HepG2 (cell line): ENCODE measurements around the gene CAPZA2. TPM values are rescaled to one million over a fixed set of nuclear protein-coding genes. Genes with fewer than 3 reads are reported as not detected.
A peak's percentile ranks its signal among the peaks of the same experiment; 100 is the strongest.

Experiments used
- ASH2L ChIP-seq: fragments of 300-600, 200-600 bp; sonication (generic); IDR thresholded peaks from 2 replicates; pipeline ENCODE4 v1.7.0; 2017; ENCODE audit warnings: low read depth, mild to moderate bottlenecking, moderate library complexity, mixed read lengths, low read length; ENCODE audit not compliant: insufficient read length
- HHEX ChIP-seq: IDR thresholded peaks from 2 replicates; pipeline ENCODE4 v1.6.1; 2016; ENCODE audit warnings: control low read depth
- HOXA9 ChIP-seq: sonication (generic); formaldehyde crosslinking; IDR thresholded peaks from 2 replicates; pipeline ENCODE4 v1.8.1; 2022; ENCODE audit warnings: missing genetic modification reagents, mild to moderate bottlenecking, moderate library complexity, borderline replicate concordance
- KLF15 ChIP-seq: sonication (generic); formaldehyde crosslinking; IDR thresholded peaks from 2 replicates; pipeline ENCODE4 v1.8.1; 2023; ENCODE audit warnings: borderline replicate concordance, mild to moderate bottlenecking, inconsistent platforms, missing genetic modification reagents, mixed read lengths
- KLF9 ChIP-seq: IDR thresholded peaks from 2 replicates; pipeline ENCODE4 v1.6.1; 2016; ENCODE audit warnings: low read depth
- NCOA2 ChIP-seq: sonication (generic); formaldehyde crosslinking; IDR thresholded peaks from 2 replicates; pipeline ENCODE4 v1.8.0; 2022; ENCODE audit warnings: inconsistent platforms
- SIX1 ChIP-seq: sonication (generic); formaldehyde crosslinking; IDR thresholded peaks from 2 replicates; pipeline ENCODE4 v1.4.0; 2020; ENCODE audit warnings: missing genetic modification reagents, borderline replicate concordance
- ZNF343 ChIP-seq: sonication (generic); formaldehyde crosslinking; IDR thresholded peaks from 2 replicates; pipeline ENCODE4 v1.4.0; 2020; ENCODE audit warnings: mild to moderate bottlenecking, missing genetic modification reagents
- ZNF75D ChIP-seq: sonication (generic); formaldehyde crosslinking; IDR thresholded peaks from 2 replicates; pipeline ENCODE4 v1.8.1; 2023; ENCODE audit warnings: missing genetic modification reagents, mild to moderate bottlenecking, borderline replicate concordance
- polyA plus RNA-seq, 8 experiments: library from polyadenylated mRNA; depleted of rRNA in 3 of 8; stranded (reverse) in 7 of 8; unstranded in 1 of 8; fragments of >200 nt; fragmentation: Illumina TruSeq in 4 of 8; extraction: Trizol in 4 of 8; gene quantifications; 2 replicates each; pipeline versions ENCODE4 v1.2.1 to v1.2.3, GENCODE V29; 2011 to 2016; ENCODE audit warnings: low read depth in 4 of 8, missing spikeins in 1 of 8, mixed read lengths in 1 of 8; ENCODE audit not compliant: insufficient read depth in 1 of 8
- total RNA-seq, 5 experiments: library from RNA; depleted of rRNA; stranded (reverse); fragments of >200 nt; fragmentation: Illumina TruSeq; extraction: Trizol; gene quantifications; 2 replicates each; pipeline ENCODE4 v1.2.3, GENCODE V29; 2016; ENCODE audit warnings: low read depth in 1 of 5
- TF ChIP-seq, protein P1 (sequence below): sonication (generic); formaldehyde crosslinking; IDR thresholded peaks from 2 replicates; pipeline ENCODE4 v1.4.0; 2020; ENCODE audit warnings: missing genetic modification reagents
- TF ChIP-seq, protein P2 (sequence below): sonication (generic); formaldehyde crosslinking; IDR thresholded peaks from 2 replicates; pipeline ENCODE4 v1.5.0; 2020; ENCODE audit warnings: mild to moderate bottlenecking, missing genetic modification reagents, borderline replicate concordance
- TF ChIP-seq, protein P3 (sequence below): sonication (generic); formaldehyde crosslinking; IDR thresholded peaks from 2 replicates; pipeline ENCODE4 v1.4.0; 2020; ENCODE audit warnings: mild to moderate bottlenecking, missing genetic modification reagents
- TF ChIP-seq, protein P4 (sequence below): sonication (generic); formaldehyde crosslinking; IDR thresholded peaks from 2 replicates; pipeline ENCODE4 v1.9.0; 2022; ENCODE audit warnings: missing genetic modification reagents, mild to moderate bottlenecking, borderline replicate concordance
- TF ChIP-seq, protein P5 (sequence below): IDR thresholded peaks from 2 replicates; pipeline ENCODE4 v1.6.1; 2016
- TF ChIP-seq, protein P6 (sequence below): sonication (generic); formaldehyde crosslinking; IDR thresholded peaks from 2 replicates; pipeline ENCODE4 v1.4.0; 2020; ENCODE audit warnings: mild to moderate bottlenecking, missing genetic modification reagents, borderline replicate concordance

The CAPZA2 gene
- total and polyA plus RNA-seq, 2 of the 13 experiments (the other 11 are each of a cell fraction or from before 2014, with no cell fraction given), result 38.4 to 199 TPM

DNA sequence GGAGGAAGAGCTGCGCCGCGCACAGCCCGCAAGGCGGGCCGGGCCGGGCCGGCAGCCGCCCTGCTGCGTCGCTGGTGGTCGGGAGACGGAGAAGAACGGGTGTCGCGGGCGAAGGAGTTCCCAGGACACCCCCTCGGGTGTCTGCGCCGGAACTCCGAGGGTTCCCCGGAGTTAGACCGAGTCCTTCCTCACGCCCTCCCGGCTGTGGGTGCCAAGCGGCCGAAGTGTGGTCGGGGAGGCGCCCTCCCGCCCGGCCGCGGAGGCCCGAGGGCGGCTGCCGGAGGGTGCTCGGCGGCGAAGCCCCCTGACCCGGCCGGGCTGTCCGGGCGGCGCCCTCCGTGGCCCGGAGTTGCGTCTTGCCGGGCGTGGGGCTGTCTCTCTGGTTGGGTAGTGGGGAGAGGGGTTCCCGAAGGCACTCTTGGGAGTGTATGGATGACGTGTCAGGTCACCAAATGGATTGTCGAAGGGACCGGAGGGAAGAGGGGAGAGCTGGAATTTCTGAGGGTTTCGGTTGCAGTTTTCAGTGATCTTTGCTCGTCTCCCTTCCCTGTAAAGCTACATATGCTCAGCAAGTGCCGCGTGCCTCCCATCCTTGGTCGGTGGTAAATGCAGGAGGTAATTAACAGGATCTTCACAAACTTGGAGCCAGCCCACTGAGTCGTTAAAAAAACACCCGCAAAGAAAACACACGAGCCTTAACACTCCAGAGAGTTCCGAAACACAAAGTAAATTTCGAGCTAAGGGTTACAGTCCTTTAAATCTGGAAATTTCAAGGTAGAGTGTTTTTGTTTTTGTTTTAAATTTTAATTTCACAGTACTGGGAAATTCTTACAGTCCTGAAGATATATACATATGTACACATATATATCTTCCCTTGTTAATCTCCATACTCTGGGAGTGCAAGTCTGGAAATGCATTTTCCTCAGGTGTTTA lies 91.8 kb downstream of the CAPZA2 start (continued):
- TF ChIP-seq, protein P1, sequence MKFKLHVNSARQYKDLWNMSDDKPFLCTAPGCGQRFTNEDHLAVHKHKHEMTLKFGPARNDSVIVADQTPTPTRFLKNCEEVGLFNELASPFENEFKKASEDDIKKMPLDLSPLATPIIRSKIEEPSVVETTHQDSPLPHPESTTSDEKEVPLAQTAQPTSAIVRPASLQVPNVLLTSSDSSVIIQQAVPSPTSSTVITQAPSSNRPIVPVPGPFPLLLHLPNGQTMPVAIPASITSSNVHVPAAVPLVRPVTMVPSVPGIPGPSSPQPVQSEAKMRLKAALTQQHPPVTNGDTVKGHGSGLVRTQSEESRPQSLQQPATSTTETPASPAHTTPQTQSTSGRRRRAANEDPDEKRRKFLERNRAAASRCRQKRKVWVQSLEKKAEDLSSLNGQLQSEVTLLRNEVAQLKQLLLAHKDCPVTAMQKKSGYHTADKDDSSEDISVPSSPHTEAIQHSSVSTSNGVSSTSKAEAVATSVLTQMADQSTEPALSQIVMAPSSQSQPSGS (CRISPR knock-in tag), result peak; percentile 31; the same call in 1 of the 2 replicates
- no peak for TF ChIP-seq HHEX (CRISPR knock-in tag)
- peak; percentile 58 for TF ChIP-seq ASH2L
- TF ChIP-seq NCOA2 (CRISPR knock-in tag), result no peak
- no peak for TF ChIP-seq ZNF343
- 0 out of 2 replicates have a peak, but pooled peaks have one; percentile 27 for TF ChIP-seq KLF15 (CRISPR knock-in tag)
- TF ChIP-seq SIX1 (CRISPR knock-in tag), result no peak
- TF ChIP-seq, protein P2, sequence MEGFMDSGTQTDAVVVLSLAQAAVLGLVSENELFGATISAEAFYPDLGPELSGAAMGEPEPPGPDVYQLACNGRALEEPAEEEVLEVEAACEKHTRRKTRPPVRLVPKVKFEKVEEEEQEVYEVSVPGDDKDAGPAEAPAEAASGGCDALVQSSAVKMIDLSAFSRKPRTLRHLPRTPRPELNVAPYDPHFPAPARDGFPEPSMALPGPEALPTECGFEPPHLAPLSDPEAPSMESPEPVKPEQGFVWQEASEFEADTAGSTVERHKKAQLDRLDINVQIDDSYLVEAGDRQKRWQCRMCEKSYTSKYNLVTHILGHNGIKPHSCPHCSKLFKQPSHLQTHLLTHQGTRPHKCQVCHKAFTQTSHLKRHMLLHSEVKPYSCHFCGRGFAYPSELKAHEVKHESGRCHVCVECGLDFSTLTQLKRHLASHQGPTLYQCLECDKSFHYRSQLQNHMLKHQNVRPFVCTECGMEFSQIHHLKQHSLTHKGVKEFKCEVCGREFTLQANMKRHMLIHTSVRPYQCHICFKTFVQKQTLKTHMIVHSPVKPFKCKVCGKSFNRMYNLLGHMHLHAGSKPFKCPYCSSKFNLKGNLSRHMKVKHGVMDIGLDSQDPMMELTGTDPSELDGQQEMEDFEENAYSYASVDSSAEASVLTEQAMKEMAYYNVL, result no peak
- TF ChIP-seq ZNF75D (CRISPR knock-in tag), result no peak
- TF ChIP-seq, protein P3, sequence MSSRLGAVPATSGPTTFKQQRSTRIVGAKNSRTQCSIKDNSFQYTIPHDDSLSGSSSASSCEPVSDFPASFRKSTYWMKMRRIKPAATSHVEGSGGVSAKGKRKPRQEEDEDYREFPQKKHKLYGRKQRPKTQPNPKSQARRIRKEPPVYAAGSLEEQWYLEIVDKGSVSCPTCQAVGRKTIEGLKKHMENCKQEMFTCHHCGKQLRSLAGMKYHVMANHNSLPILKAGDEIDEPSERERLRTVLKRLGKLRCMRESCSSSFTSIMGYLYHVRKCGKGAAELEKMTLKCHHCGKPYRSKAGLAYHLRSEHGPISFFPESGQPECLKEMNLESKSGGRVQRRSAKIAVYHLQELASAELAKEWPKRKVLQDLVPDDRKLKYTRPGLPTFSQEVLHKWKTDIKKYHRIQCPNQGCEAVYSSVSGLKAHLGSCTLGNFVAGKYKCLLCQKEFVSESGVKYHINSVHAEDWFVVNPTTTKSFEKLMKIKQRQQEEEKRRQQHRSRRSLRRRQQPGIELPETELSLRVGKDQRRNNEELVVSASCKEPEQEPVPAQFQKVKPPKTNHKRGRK (CRISPR knock-in tag), result no peak
- TF ChIP-seq HOXA9 (CRISPR knock-in tag), result no peak
- TF ChIP-seq, protein P4, sequence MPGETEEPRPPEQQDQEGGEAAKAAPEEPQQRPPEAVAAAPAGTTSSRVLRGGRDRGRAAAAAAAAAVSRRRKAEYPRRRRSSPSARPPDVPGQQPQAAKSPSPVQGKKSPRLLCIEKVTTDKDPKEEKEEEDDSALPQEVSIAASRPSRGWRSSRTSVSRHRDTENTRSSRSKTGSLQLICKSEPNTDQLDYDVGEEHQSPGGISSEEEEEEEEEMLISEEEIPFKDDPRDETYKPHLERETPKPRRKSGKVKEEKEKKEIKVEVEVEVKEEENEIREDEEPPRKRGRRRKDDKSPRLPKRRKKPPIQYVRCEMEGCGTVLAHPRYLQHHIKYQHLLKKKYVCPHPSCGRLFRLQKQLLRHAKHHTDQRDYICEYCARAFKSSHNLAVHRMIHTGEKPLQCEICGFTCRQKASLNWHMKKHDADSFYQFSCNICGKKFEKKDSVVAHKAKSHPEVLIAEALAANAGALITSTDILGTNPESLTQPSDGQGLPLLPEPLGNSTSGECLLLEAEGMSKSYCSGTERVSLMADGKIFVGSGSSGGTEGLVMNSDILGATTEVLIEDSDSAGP (CRISPR knock-in tag), result no peak; the same call in 1 of the 2 replicates
- TF ChIP-seq, protein P5, sequence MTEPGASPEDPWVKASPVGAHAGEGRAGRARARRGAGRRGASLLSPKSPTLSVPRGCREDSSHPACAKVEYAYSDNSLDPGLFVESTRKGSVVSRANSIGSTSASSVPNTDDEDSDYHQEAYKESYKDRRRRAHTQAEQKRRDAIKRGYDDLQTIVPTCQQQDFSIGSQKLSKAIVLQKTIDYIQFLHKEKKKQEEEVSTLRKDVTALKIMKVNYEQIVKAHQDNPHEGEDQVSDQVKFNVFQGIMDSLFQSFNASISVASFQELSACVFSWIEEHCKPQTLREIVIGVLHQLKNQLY, result no peak
- no peak for TF ChIP-seq KLF9 (CRISPR knock-in tag)
- TF ChIP-seq, protein P6, sequence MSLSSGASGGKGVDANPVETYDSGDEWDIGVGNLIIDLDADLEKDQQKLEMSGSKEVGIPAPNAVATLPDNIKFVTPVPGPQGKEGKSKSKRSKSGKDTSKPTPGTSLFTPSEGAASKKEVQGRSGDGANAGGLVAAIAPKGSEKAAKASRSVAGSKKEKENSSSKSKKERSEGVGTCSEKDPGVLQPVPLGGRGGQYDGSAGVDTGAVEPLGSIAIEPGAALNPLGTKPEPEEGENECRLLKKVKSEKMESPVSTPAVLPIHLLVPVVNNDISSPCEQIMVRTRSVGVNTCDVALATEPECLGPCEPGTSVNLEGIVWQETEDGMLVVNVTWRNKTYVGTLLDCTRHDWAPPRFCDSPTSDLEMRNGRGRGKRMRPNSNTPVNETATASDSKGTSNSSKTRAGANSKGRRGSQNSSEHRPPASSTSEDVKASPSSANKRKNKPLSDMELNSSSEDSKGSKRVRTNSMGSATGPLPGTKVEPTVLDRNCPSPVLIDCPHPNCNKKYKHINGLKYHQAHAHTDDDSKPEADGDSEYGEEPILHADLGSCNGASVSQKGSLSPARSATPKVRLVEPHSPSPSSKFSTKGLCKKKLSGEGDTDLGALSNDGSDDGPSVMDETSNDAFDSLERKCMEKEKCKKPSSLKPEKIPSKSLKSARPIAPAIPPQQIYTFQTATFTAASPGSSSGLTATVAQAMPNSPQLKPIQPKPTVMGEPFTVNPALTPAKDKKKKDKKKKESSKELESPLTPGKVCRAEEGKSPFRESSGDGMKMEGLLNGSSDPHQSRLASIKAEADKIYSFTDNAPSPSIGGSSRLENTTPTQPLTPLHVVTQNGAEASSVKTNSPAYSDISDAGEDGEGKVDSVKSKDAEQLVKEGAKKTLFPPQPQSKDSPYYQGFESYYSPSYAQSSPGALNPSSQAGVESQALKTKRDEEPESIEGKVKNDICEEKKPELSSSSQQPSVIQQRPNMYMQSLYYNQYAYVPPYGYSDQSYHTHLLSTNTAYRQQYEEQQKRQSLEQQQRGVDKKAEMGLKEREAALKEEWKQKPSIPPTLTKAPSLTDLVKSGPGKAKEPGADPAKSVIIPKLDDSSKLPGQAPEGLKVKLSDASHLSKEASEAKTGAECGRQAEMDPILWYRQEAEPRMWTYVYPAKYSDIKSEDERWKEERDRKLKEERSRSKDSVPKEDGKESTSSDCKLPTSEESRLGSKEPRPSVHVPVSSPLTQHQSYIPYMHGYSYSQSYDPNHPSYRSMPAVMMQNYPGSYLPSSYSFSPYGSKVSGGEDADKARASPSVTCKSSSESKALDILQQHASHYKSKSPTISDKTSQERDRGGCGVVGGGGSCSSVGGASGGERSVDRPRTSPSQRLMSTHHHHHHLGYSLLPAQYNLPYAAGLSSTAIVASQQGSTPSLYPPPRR (CRISPR knock-in tag), result no peak
